CD14-positive monocyte (primary cell): ENCODE data around the gene RUSC1. TPM values are rescaled to one million over a fixed set of nuclear protein-coding genes. Genes with fewer than 3 reads are reported as not detected.

ENCODE experiments used
- DNase-seq, 3 donors: peaks; one replicate each; pipeline ENCODE4 v3.0.0-alpha.2; 2011 to 2022
- H2AFZ ChIP-seq: 2 replicates; pipeline ENCODE4 v1.6.0; 2012; ENCODE audit warnings: mild to moderate bottlenecking, low read depth, low read length, inconsistent platforms; ENCODE audit not compliant: insufficient read depth, poor library complexity, severe bottlenecking
- H3K27ac ChIP-seq, 2 donors: 1 replicate in 1 of 2; 2 replicates in 1 of 2; pipeline ENCODE4 v1.5.1; 2012 to 2013; ENCODE audit warnings: low read length in 2 of 2, control low read depth in 1 of 2, inconsistent platforms in 1 of 2, low read depth in 1 of 2, mild to moderate bottlenecking in 1 of 2
- H3K27me3 ChIP-seq, 2 donors: one replicate each; pipeline versions ENCODE4 v1.6.0 to v1.6.1; 2011 to 2013; ENCODE audit warnings: low read length in 2 of 2; ENCODE audit not compliant: control insufficient read depth in 2 of 2, insufficient read depth in 2 of 2
- H3K36me3 ChIP-seq, 2 donors: replicated peaks in 1 of 2; 1 replicate in 1 of 2; 2 replicates in 1 of 2; pipeline versions ENCODE4 v1.5.1 to v1.6.1; 2012 to 2013; ENCODE audit warnings: low read length in 2 of 2, control low read depth in 1 of 2, inconsistent platforms in 1 of 2, mild to moderate bottlenecking in 1 of 2; ENCODE audit not compliant: insufficient read depth in 2 of 2, control insufficient read depth in 1 of 2
- H3K4me1 ChIP-seq, 2 donors: 1 replicate in 1 of 2; 2 replicates in 1 of 2; pipeline versions ENCODE4 v1.5.1 to v1.6.1; 2012 to 2013; ENCODE audit warnings: low read length in 2 of 2, control low read depth in 1 of 2, inconsistent platforms in 1 of 2, mild to moderate bottlenecking in 1 of 2, moderate library complexity in 1 of 2; ENCODE audit not compliant: insufficient read depth in 2 of 2, control insufficient read depth in 1 of 2
- H3K4me2 ChIP-seq: replicated peaks from 2 replicates; pipeline ENCODE3; 2012; ENCODE audit warnings: low read length, moderate library complexity, mild to moderate bottlenecking; ENCODE audit not compliant: poor library complexity, severe bottlenecking; ENCODE audit errors: extremely low read depth
- H3K4me3 ChIP-seq, 3 experiments: fragments of 200-600 bp in 1 of 3; sonication (generic) in 1 of 3; replicated peaks in 1 of 3; 1 replicate in 2 of 3; 2 replicates in 1 of 3; pipeline ENCODE4 v1.5.1; 2011 to 2013; ENCODE audit warnings: low read length in 3 of 3, mild to moderate bottlenecking in 3 of 3, control low read depth in 2 of 3, low read depth in 2 of 3, inconsistent platforms in 1 of 3, moderate library complexity in 1 of 3
- H3K79me2 ChIP-seq: 2 replicates; pipeline ENCODE4 v1.6.0; 2012; ENCODE audit warnings: mild to moderate bottlenecking, control low read depth, inconsistent platforms, low read length, moderate library complexity; ENCODE audit not compliant: insufficient read depth
- H3K9ac ChIP-seq: 2 replicates; pipeline ENCODE4 v1.6.0; 2017; ENCODE audit warnings: low read length, mild to moderate bottlenecking; ENCODE audit not compliant: insufficient read depth, poor library complexity, severe bottlenecking
- H3K9me3 ChIP-seq, 2 donors: replicated peaks in 1 of 2; 1 replicate in 1 of 2; 2 replicates in 1 of 2; pipeline versions ENCODE4 v1.5.1 to v1.6.1; 2012 to 2013; ENCODE audit warnings: low read length in 2 of 2, control low read depth in 1 of 2; ENCODE audit not compliant: control insufficient read depth in 1 of 2, insufficient read depth in 1 of 2
- H4K20me1 ChIP-seq: 2 replicates; pipeline ENCODE4 v1.6.0; 2012; ENCODE audit warnings: mild to moderate bottlenecking, low read length, control low read depth, moderate library complexity; ENCODE audit not compliant: insufficient read depth
- H3K27ac Mint-ChIP-seq, 7 donors: one replicate each; pipeline ENCODE4 v1.8.0; 2020; ENCODE audit warnings: mild to moderate bottlenecking in 7 of 7, mixed read lengths in 7 of 7, moderate library complexity in 6 of 7, inconsistent platforms in 2 of 7
- H3K27me3 Mint-ChIP-seq, 3 donors: one replicate each; pipeline ENCODE4 v1.8.0; 2021 to 2022; ENCODE audit warnings: low read depth in 3 of 3, mild to moderate bottlenecking in 3 of 3, mixed read lengths in 3 of 3, moderate library complexity in 3 of 3, inconsistent platforms in 1 of 3
- H3K36me3 Mint-ChIP-seq, 2 donors: one replicate each; pipeline ENCODE4 v1.8.0; 2020; ENCODE audit warnings: mixed read lengths in 2 of 2, inconsistent platforms in 1 of 2, mild to moderate bottlenecking in 1 of 2
- H3K4me1 Mint-ChIP-seq: one replicate; pipeline ENCODE4 v1.8.0; 2020; ENCODE audit warnings: mild to moderate bottlenecking, mixed read lengths
- H3K4me3 Mint-ChIP-seq, 2 donors: one replicate each; pipeline ENCODE4 v1.8.0; 2020; ENCODE audit warnings: mild to moderate bottlenecking in 2 of 2, mixed read lengths in 2 of 2, moderate library complexity in 1 of 2
- H3K9me3 Mint-ChIP-seq, 7 donors: one replicate each; pipeline ENCODE4 v1.8.0; 2020 to 2022; ENCODE audit warnings: mixed read lengths in 7 of 7, mild to moderate bottlenecking in 6 of 7, moderate library complexity in 6 of 7, inconsistent platforms in 2 of 7
- WGBS: methylation state at CpG from one replicate; pipeline ENCODE4 v1.1.5; 2013; ENCODE audit warnings: missing lambda C conversion rate; ENCODE audit not compliant: insufficient coverage; 5-methylcytosine and 5-hydroxymethylcytosine counted together
- intact Hi-C, 2 donors: fragments of 100-400 bp; cut with micrococcal nuclease; formaldehyde crosslinking; loops; one replicate each; pipeline versions ENCODE4 v1.15.0 to v1.15.1; 2023
- polyA plus RNA-seq, 3 donors: library from polyadenylated mRNA; depleted of rRNA in 1 of 3; unstranded in 2 of 3; stranded (reverse) in 1 of 3; fragments of 300-500 nt in 2 of 3; fragments of >200 nt in 1 of 3; fragmentation: Illumina TruSeq in 2 of 3; gene quantifications; 1 replicate in 2 of 3; 2 replicates in 1 of 3; pipeline ENCODE4 v1.2.3, GENCODE V29; 2012 to 2021
- TF ChIP-seq, protein P1 (sequence below): fragments of 200-600 bp; IDR thresholded peaks from one replicate; pipeline ENCODE4 v1.8.0; 2022; ENCODE audit warnings: antibody characterized with exemption, mild to moderate bottlenecking

The RUSC1 gene
- polyA plus RNA-seq, 3 donors: 12.7 to 23.4 (median 13.5) TPM

DNA sequence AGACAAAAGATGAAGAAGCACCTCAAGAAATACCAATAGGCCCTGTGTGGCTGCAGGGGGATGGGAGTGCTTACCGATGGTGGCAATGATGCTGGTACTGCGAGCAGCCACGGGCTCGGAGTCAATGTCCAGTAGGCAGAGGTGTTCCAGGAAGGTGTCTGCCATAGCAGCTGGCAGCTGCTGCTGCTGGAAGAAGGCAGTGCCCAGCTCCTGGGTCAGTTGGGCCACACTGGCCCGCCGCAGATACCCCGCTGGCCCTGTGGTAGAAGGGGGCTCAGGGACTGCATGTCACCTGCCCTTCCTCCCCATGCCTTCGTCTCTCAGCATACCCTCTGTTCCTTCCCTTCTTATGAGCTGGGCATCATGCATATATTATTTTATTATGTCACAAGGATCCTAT is 20.7 kb upstream of the RUSC1 start:
- H3K36me3 Mint-ChIP-seq: no peaks in the 10 kb centered on the region
- DNase-seq: no peak
- no peaks in the 10 kb centered on the region for H3K36me3 ChIP-seq
- H3K79me2 ChIP-seq: no peaks in the 10 kb centered on the region
- peaks cover 9% of the 10 kb centered on the region for H3K4me1 Mint-ChIP-seq
- no peak overlapping the region for H3K27ac ChIP-seq
- intact Hi-C loops: no loop called here
- no peaks in the 10 kb centered on the region for H3K9me3 ChIP-seq
- no peak overlapping the region for H3K27ac Mint-ChIP-seq
- 96% methylated on average over 4 of the region's 8 CpGs for WGBS
- no peak overlapping the region for H2AFZ ChIP-seq
- peaks cover 0 to 4% (median 0%) of the 10 kb centered on the region in 7 donors for H3K9me3 Mint-ChIP-seq
- H3K4me3 Mint-ChIP-seq: no peak overlapping the region
- H3K4me3 ChIP-seq: no peak overlapping the region
- peaks cover 5 to 7% of the 10 kb centered on the region in 2 donors for H3K4me1 ChIP-seq
- peaks cover 10 to 19% of the 10 kb centered on the region in 2 donors for H3K27me3 ChIP-seq
- H3K27me3 Mint-ChIP-seq: peaks cover 22 to 34% (median 27%) of the 10 kb centered on the region in 3 donors
- no peak overlapping the region for H3K9ac ChIP-seq
- TF ChIP-seq, protein P1, sequence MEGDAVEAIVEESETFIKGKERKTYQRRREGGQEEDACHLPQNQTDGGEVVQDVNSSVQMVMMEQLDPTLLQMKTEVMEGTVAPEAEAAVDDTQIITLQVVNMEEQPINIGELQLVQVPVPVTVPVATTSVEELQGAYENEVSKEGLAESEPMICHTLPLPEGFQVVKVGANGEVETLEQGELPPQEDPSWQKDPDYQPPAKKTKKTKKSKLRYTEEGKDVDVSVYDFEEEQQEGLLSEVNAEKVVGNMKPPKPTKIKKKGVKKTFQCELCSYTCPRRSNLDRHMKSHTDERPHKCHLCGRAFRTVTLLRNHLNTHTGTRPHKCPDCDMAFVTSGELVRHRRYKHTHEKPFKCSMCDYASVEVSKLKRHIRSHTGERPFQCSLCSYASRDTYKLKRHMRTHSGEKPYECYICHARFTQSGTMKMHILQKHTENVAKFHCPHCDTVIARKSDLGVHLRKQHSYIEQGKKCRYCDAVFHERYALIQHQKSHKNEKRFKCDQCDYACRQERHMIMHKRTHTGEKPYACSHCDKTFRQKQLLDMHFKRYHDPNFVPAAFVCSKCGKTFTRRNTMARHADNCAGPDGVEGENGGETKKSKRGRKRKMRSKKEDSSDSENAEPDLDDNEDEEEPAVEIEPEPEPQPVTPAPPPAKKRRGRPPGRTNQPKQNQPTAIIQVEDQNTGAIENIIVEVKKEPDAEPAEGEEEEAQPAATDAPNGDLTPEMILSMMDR: no peak
- H3K4me2 ChIP-seq: no peak overlapping the region
- H4K20me1 ChIP-seq: no peaks in the 10 kb centered on the region

DNA sequence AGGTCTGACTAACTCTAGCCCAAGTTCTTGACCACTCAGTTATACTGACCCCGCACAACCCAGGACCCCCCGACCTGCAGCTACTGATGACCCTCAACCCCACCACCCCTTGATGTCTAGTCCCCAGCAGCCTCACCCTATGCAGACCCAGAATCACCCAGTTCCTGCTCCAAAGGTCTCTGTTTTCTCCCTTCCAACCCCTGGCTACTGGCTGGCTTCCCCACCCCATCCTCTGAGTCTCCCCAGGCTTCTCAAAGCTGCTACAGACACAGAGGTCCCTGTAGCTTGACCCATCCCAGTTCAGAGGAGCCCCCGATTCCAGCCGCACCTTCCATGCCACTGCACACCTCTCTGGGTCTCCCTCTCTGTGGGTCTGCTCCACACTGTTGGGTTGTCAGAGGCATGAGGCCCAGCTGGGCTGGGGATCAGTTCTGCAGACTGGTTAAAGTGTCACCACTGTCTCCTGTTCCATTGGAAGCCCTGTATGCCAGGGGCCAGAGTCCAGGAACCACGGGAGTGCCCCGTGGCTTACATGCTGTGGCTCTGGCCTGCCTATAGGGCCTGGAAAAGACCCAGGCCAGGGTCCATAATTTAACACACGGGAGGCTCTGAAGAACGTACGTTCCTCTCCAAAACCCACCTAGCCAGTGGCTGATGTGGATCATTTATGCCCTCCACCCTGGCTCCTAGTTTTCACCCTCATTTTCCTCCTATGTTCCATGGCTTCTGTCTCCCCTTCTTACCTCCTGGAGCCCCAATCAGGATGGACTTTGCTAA is 20.0 kb upstream of the RUSC1 start:
- Histone ChIP-seq H3K4me3 (no peak overlapping the region), H3K36me3 (no peaks in the 10 kb centered on the region), H3K79me2 (no peaks in the 10 kb centered on the region), H4K20me1 (no peaks in the 10 kb centered on the region), H3K27ac (no peak overlapping the region), H3K4me1 (peaks cover 0 to under 1% of the 10 kb centered on the region in 2 donors), H2AFZ (no peak overlapping the region), H3K9ac (no peak overlapping the region), H3K9me3 (no peaks in the 10 kb centered on the region), H3K4me2 (no peak overlapping the region), H3K27me3 (peaks cover 7 to 12% of the 10 kb centered on the region in 2 donors)
- H3K36me3 Mint-ChIP-seq: no peaks in the 10 kb centered on the region
- no peak overlapping the region for H3K4me3 Mint-ChIP-seq
- H3K27ac Mint-ChIP-seq: peak overlapping the region in 2 of 7 donors; percentile 39 to 76
- DNase-seq: no peak
- TF ChIP-seq, protein P1: no peak
- intact Hi-C loops: no loop called here
- H3K27me3 Mint-ChIP-seq: peaks cover 15 to 29% (median 20%) of the 10 kb centered on the region in 3 donors
- peaks cover 0 to 2% (median 0%) of the 10 kb centered on the region in 7 donors for H3K9me3 Mint-ChIP-seq
- peaks cover 4% of the 10 kb centered on the region for H3K4me1 Mint-ChIP-seq
- 96% methylated on average over 7 of the region's 9 CpGs for WGBS
